Stimulated activated naive CD4-positive, alpha-beta T cell (primary cell): ENCODE results near the gene CAMSAP1.

Source experiments
- DNase-seq, 6 experiments: peaks; one replicate each; lab custom pipeline; 2025; lab: John Stamatoyannopoulos, UW

Gene CAMSAP1

DNA sequence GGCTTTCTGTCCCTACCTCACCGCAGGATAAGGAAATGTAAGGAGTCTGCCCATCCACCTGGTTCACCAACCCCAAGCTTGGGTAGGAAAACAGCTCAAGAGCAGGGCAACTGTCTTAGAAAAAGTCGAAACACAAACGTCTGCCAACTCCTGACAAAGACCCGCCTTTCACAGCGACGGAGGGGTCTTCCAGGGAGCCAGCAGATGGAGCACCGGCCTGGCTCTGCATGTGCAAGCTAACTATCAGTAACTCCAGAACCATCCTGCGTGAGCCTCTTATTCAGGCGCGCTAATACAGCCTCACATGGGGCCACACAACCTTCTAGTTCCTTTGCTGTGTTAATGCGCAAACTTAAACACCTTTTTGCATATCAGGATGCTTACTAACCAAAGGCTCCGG lies 26.9 kb downstream of the CAMSAP1 start:
- no peak for DNase-seq

DNA sequence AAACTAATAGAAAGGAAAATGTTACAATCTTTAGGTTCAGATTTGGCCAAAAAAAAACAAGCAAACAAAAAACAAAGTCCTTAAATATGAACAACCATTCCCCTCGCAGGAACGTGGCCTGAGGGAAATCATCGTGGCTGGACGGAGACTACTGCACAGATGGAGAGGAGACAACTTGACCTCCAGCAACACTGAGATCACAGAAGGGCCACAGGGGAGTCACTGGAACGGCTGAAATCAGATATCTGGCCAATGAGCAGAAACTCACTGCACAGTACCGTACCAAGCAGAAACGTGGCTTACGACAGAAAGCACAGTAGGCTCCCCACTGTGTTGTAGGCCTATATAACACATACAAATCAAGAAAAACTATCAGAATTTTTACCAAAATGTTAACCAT lies 27.7 kb downstream of the CAMSAP1 start:
- DNase-seq, result no peak

DNA sequence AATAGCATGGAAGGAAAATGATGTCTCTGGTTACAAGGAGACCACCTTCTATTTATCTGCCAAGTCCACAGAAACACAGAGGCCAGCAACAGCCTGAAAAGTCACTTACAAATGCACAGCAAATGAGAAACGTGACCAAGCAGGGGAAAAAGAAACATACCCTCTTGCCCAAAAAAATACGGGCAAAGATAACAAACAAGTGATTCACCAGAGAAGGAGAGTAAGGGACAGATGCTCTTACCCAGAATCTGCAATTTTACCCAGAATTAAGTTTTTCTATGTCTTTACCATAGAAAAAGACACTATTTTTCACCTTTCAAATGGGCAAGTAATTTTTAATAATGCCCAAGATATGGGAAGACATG lies 28.1 kb downstream of the CAMSAP1 start:
- DNase-seq, result no peak

DNA sequence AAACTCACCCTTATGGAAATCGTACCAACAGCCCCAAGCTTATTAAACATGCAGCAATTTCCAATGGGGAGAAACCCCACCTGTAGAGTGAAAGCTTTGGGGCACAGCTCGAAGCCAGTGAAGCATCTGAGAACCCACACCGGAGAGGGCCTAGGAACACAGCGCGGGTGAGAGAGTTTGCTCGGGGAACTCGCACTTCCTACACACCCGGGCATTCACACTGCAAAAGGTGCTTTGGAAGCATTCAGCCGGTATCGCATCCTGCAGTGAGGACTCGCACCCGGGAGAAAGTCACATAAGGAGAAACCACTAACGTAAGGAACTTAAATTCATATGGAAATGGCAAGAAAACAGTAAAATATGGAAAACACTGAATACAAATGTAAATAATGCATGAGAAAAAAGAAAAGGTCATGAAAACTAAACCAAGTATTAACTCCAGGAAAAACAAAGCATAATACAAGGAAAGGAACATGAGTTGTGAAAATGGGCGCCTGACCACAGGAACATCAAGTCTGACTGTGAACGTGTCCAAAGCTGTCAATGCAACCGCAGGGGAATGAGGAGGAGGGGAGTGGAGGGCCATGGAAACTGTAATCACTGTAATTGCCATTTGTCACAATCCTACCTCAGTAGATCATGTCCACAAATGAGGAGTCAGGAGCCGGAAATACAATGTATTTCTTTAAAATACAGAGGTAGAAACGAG lies 28.7 kb downstream of the CAMSAP1 start:
- no peak for DNase-seq

DNA sequence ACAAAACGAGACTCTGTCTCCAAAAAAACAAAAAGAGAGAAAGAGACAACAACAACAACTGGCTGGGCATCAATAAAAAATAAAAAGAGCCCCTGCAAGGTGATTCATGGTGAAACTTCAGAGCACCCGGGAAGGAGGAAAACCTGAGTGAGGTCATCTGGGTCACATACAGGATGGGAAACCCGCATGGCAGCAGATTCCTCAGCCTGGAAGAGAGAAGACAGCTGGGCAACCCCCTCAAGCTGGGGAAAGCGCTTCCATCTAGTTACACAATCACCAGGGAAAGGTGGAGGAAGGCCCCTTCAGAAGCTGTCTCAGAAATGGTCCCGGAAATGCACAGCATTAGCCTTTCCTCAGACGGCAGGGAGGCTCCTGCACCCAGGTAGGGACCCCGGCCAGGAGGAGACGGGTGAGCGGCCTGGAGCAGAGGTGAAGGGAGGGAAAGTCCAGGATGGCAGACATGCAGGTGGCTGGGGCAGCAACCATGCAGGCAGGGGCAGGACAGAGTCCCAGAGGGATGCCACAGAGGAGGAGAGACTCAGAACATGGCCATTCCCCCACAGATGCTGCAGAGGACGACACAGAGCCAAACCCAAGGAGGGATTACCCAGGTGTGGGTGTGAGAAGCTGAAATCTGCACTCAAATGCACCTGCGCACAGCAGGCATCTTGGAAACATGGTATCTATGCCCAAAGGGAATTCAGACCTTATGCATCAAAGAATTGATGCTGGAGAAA lies 29.4 kb downstream of the CAMSAP1 start:
- no peak for DNase-seq

DNA sequence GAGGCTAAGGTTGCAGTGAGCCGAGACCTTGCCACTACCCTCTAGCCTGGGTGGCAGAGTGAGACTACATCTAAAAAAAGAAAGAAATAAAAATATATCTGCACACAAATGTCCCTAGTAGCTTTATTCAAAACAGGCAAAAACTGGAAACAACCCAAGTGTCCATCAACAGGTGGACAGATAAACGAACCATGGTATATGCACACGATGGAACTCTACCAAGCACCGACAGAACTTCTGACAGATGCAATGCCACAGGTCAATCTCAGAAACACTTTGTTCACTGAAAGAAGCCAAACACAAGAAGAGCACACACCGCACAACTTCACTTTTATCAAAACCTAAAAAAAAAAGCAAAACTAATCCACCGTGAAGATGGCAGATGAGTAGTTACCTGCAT lies 30.4 kb downstream of the CAMSAP1 start:
- no peak for DNase-seq

DNA sequence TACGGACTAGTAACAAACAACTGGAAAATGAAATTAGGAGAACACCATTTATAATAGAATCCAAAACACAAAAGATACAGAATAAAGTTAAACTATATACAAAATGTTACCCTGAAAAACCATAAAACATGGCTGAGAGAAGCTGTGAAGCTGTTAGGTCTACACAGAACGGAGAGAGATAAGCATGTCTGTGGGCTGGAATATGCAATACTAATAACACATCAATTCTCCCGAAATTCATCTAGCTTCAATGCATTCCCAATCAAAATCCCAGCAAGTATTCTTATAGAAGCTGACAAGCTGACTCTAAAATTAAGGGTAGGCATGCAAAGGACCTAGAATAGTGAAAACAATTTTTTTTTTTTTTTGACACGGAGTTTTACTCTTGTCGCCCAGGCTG lies 32.5 kb downstream of the CAMSAP1 start:
- no peak for DNase-seq

DNA sequence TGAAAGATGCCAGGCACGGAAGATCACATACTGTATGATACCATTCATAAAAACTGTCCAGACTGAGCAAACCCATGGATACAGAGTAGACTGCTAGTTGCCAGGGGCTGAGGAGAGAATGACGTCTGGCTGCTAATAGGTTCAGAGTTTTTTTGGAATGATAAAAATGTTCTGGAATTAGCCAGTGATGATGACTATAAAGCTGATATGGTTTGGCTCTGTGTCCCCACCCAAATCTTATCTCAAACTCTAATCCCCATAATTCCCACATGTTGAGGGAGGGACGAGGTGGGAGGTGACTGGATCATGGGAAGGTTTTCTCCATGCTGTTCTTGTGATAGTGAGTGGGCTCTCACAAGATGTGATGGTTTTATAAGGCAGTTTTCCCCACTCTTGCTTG lies 37.4 kb downstream of the CAMSAP1 start:
- DNase-seq, result no peak

DNA sequence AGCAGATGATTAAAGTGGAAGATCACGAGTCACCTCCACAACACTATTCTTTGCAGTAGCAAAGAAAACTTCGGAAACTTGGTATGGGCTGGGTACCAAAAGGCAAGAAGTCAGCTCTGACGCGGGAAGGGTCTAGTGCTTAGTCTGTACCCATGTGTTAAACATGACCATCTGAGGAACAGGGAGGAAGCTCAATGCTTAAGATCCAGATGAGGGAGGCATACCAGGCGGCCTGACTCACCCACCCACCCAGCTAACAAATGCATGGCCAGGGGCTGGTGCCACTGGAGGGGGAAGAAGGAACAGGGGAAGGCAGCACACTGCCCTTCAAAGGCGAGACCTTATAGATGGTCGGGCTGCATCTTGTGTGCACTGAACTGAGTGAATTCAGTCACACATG lies 41.8 kb downstream of the CAMSAP1 start:
- DNase-seq, result no peak

DNA sequence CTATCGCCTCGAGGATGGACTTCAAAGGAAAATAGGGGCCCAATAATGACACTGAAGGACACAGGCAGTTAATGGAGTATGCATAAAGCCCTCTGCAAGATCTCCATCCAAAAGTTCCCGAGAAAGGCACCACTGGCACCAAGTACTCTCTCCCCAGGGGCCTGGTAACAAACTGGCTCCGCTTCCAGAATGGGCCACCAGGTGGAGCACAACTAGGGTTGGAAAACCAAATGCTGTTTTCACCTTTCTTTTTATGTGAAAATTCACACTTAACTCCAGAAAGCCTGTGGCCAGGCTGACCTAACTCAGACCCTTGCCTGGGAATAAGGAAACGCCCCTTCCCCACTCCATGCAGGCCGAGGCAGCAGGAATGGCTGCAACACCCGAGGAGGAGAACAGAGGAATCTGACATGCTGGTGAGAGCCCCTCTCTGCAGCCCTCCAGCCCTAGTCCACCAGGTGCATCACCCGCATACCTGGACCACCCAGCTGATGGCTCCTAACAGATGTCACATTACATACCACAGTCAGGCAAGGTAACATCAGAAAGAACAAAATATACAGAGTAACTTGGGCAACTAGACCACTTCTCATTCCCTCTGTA lies 42.8 kb downstream of the CAMSAP1 start:
- peak; percentile 19 to 66 (median 52) for DNase-seq

DNA sequence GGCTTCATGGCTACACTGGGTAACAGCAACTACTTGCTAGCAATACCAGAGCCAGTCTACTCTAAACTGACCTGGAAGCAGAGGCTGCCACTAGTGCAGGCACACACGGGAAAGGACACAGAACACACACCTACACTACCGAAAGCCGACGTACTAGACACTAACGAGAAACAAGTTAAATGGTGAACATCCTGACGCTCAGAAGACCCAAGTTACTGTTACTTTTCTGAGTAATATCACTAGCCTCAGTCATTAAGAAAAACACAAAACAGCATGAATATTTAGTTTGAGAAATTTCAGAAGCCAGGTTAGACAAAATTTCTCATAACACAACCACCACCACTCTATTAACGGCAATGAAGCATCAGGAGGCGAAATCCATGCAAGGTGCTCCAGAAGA lies 44.5 kb downstream of the CAMSAP1 start:
- no peak for DNase-seq

DNA sequence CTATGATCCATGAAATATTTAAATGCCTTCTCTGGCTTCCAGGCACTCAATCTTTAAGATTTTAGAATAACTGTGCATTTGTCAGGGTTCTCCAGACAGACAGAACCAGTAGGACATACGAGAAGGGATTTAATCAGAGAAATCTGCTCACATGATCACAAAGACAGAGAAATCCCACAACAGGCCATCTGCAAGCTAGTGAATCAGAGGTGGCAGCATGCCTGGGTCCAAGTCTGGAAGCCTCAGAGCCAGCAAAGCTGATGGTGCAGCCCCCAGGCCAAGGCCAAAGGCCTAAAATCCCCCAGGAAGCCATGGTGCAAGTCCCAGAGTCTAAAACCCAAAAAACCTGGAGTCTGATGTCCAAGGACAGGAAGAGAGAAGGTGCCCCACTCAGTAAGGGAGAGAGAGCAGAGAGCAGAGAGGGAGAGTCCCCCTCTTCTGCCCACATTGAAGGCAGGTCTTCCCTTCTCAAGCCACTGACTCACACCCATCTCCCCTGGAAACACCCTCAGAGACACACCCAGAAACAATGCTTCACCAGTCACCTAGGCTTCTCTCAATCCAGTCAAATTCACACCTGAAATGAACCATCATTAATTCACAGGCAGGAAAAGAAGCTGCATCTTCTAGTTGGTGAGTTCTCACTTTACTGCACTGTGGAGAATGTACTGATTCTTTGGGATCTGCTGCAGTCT lies 48.7 kb downstream of the CAMSAP1 start:
- DNase-seq, result no peak

DNA sequence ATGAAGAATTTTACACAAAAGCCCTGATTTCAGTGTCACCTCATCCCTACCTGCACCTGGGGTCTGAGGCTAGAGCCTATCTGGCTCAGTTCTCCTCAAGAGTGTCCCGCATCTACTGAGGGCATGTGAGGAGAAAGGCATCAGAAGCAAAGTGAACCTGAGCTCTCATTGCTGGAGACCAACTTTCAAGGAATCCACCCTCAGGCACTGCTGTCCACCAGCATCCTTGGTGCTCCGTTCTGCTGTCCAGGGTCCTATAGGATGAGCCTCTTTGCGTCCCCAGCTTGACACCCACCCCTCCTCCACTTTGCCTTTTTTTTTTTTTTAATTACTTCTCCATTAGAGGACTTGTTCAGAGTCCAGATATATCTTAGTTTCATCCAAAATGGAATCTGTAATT lies 49.5 kb downstream of the CAMSAP1 start:
- DNase-seq, result no peak

DNA sequence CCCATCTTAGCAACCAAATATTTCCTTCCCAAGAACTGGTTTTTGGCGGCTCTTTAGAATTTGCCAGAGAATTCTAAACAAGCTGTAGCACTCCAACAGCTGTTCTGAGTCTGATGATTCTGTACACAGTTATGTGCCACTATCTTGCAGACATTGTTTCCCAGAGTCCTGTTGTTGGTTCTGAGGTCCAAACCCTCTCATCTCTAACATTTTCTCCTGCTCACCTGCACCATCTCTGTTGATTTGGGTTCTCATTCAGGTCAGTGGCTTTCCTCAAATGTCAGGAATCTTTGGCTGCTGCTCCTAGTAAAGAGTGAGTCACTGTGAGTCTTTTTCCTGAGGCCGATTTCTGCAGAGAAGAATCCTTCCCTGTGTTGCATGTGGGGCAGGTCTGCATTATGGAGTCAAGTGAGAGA lies 50.0 kb downstream of the CAMSAP1 start:
- no peak for DNase-seq

DNA sequence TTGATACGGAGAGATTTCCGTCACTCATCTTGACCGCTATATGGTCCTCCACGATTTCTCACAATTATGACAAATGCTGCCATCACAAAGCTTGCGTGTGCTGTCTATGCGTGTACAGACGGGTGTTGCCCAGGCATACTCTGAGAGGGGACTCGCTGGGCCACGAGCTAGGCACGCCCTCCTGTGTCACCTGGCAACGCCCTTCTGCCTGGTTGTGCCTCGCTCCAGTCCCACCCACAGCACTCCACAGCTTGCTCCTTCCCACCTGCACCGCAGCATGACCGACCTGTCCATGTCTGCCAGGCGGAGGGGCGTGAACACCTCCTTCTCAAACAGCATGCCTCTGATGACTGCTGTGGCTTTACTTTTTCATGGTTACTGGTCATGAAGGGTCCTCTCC lies 55.6 kb downstream of the CAMSAP1 start:
- DNase-seq, result no peak

DNA sequence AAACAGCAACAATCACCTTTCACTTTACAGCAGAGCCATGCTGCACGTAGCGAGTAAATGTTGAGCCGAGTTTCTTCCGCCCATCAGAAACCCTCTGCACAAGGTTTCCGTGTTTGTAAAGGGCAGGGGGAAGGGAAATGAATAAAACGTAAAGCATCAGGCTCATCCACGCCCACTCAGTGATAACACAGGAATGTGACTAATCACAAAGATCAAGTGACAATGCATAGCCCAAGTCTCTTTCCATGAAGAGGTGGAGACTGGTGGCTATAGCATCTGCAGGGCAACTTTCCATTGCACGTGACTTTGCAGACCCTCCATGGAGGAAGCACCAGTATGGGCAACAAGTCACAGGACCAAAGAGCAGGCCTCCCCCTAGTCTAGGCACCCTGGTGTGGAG lies 56.6 kb downstream of the CAMSAP1 start:
- no peak for DNase-seq

DNA sequence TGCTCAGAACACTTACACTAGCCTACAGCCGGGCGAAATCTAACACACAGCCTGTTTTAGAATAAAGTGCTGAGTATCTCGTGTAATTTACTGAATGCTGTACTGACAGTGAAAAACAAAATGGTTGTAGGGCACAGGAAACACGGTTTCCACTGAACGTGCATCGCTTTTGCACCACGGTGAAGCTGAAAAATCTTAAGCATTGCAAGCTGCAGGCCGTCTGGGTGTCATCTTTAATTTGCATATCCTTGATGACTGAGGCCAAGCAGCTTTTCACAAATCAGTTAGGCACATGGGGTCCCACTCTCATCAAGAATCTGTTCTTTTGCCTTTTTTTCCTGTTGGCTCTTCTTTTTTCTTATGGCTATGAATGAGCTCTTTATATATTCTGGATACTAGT lies 58.2 kb downstream of the CAMSAP1 start:
- DNase-seq, result no peak

DNA sequence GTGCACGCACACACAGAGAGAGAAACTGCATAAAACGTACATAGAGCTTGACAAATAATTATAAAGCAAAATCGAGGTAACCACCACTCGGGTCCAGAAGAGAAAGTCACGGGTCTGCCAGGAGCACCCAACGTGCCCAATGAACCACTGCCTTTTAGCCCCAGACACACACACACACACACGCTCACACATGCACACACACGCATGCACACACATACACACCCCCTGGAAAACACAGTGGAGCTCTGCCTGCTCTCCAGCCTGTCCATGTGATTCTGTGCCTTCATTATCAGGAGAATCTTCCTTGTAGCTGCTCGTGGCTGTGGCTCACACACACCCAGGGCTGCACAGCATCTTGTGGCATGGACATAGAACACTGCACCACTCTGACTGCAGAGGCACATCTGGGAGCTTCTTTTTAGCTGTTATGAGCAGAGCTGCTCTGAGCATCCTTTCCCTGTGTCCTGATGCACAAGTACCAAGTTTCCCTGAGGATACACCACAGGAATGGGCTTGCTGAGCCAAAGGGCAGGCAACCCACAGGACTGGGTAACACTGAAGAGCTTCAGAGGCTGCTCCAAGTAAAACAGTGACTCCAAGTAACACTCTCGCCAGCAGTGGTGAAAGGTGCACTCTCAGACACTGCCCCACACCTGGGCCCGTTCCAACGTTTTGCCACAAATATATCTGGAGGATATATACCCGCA lies 58.9 kb downstream of the CAMSAP1 start:
- DNase-seq, result no peak

DNA sequence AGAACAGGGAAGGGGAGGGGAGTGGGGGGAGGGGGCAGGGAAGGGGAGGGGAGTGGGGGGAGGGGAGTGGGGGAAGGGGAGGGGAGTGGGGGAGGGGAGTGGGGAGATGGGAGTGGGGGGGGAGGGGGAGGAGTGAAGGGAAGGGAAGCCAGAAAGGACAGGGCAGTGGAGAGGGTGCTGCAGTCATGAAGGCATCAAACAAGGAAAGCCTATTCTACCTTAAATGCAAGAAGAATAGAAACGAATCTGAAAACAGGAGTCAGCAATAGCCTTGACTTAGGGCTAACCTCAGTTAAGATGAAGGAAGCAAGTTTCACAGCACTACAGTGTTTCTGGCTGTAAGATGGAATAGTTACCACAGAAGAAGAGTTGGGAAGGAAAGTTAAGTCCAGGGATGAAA lies 59.5 kb downstream of the CAMSAP1 start:
- no peak for DNase-seq

DNA sequence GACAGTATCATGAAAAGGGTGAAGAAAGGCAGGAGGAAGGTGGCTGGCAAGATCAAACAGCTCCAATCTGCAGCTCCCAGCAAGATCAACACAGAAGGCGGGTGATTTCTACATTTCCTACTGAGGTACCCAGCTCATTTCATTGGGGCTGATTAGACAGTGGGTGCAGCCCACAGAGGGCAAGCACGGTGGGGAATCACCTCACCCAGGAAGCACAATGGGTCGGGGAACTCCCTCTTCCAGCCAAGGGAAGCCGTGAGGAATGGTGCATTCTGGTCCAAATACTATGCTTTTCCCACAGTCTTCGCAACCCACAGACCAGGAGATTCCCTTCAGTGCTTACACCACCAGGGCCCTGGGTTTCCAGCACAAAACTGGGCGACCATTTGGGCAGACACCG lies 66.8 kb downstream of the CAMSAP1 start:
- DNase-seq, result no peak

DNA sequence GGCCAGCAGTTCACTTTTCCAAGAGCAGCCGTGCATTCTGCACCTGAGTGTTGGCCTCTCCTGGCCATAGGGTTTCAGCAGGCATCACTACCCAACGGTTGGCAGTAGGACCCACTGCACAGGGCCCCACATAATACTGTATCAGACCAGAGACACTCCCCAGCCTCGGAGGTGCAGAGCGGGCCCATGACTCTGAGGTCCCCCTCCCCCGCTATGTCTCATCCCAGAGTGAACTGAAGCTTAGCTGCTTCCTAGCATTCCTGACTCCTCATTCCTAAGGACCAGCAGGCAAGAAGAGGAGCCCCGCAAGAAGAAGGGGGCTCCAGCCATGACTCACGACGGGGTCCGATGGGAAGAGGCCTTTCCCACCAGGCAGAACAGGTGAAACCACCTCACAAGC lies 67.2 kb downstream of the CAMSAP1 start:
- no peak for DNase-seq

DNA sequence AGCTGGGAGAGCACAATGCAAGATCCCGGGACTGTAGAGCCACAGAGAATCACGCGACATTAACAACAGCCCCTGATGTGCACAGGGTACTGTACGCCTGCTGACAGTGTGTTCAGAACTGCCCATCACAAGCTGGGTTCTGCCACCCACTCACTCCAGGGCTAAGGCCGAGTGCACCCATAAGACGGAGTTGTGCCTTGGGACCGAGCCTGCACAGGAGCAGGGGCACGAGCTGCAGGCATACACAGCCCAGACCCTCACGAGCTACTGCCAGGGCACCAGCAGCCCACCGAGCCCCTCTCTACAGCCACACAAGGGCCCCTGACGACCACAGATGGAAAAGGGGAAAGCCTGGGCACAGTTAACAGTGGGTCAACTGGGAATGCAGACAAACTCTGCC lies 67.8 kb downstream of the CAMSAP1 start:
- DNase-seq, result no peak
